Fibroblast of peridontal ligament (primary cell): ENCODE data around the gene TTC33.

ENCODE experiments used
- DNase-seq: peaks from one replicate; pipeline ENCODE4 v3.0.0-alpha.2; 2010; ENCODE audit errors: extremely low read depth

TTC33 gene

GRCh38 chr5:40679913-40680681, 75.7 kb downstream of the TTC33 start, which contains the start of gene PTGER4:
Gene PTGER4, plus strand, starts transcription at chr5:40679915. Its CDS starts 1,079 bp downstream, at chr5:40680994.
- DNase-seq, result peak; percentile 28

- peak; percentile 82 for DNase-seq
Measured at GRCh38 chr5:40679148-40679912, 76.4 kb downstream of the TTC33 start.

GRCh38 chr5:40678460-40679147, 77.2 kb downstream of the TTC33 start:
- peak; percentile 30 for DNase-seq

GRCh38 chr5:40678026-40678425, 77.7 kb downstream of the TTC33 start:
- no peak for DNase-seq

- DNase-seq, result peak; percentile 65
Measured at GRCh38 chr5:40677456-40677855, 78.3 kb downstream of the TTC33 start.

GRCh38 chr5:40676613-40677343, 79.0 kb downstream of the TTC33 start:
- peak; percentile 84 for DNase-seq

GRCh38 chr5:40675396-40676133, 80.2 kb downstream of the TTC33 start:
- no peak for DNase-seq

- no peak for DNase-seq
Measured at GRCh38 chr5:40674661-40675235, 81.0 kb downstream of the TTC33 start.

DNA sequence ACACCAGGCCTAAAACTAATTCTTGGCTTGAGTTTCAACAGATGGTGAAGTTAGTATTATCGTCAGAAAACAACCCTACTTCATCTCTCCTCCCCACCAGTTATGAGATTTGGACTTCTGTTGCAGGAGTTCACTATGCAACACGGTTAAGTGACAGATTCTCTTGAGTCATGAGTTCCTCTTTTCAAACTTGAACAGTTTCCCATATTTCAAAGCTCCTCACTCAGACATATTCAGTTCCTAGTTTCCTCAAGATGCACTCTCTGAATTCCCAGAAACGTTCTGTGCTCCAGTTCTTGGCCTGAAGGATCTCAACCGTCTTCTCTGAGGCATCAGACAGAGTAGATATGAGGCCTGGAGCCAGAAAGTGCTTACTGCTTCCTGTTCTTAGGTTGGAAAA, 83.3 kb downstream of the TTC33 start:
- no peak for DNase-seq

DNA sequence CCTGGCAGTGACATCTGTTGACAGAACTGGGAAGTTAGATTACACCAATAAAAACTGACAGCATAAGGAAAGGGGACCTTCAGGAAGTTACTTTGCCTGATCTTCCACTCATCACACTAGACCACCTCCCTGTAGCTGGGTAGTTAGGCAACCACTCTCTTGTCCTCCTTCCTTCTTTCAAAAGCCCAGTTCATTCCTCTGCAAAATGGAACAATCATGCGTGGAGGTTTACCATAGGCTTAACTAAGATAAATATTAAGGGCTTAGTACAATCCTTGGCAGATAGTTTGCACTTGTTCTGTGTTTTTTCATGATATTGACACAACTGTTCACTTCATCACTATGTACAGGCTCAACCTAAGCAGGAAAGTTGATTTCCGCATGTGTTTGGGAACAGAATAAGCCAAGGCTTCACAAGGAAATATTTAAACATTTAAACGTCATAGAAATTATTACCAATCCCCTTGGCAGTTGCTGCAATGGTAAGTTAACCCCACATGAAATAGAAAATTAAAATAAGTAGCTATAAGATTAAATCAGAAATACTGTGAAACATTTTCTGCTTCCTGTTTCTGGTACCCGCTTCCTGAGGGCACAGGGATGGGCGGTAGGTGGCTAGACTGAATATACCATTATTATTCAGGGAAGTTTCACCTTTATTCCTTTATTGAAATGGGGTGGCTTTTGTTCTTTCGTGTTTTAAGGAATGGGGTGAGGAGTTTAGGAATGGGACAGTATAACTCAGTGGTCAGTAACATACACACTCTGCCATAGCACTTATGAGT, 86.0 kb downstream of the TTC33 start:
- DNase-seq, result no peak

DNA sequence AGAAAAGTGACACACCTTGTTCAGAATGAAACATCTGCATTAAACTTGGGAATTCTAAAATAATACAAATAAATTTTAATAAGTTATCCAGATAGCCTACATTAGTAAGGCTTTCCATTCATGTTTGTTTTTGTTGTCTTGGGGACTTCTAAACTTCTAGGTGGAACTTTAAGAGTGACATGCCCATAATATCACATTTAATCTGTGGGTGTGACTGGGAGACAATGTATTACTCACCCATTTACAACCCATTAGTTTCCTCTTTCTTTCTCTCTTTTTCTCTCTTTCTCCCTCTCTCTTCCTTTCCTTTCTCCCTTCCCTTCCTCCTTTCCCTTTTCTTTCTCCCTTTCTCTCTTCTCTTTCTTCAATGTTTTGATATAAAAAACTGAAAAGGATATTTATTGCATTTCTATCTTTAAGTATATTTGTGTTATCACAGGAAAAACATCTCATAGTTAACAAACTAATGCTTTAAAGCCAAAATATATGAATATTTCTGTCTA, 88.5 kb downstream of the TTC33 start:
- no peak for DNase-seq

- DNase-seq, result no peak
Measured at GRCh38 chr5:40666657-40667056, 89.1 kb downstream of the TTC33 start.

- no peak for DNase-seq
Measured at GRCh38 chr5:40665635-40666298, 90.0 kb downstream of the TTC33 start.

- DNase-seq, result no peak
Measured at GRCh38 chr5:40660751-40661150, 95.0 kb downstream of the TTC33 start.

- DNase-seq, result no peak
Measured at GRCh38 chr5:40656766-40657165, 99.0 kb downstream of the TTC33 start.

GRCh38 chr5:40656091-40656490, 99.7 kb downstream of the TTC33 start:
- peak; percentile 63 for DNase-seq

- no peak for DNase-seq
Measured at GRCh38 chr5:40655138-40655537, 100.6 kb downstream of the TTC33 start.

DNA sequence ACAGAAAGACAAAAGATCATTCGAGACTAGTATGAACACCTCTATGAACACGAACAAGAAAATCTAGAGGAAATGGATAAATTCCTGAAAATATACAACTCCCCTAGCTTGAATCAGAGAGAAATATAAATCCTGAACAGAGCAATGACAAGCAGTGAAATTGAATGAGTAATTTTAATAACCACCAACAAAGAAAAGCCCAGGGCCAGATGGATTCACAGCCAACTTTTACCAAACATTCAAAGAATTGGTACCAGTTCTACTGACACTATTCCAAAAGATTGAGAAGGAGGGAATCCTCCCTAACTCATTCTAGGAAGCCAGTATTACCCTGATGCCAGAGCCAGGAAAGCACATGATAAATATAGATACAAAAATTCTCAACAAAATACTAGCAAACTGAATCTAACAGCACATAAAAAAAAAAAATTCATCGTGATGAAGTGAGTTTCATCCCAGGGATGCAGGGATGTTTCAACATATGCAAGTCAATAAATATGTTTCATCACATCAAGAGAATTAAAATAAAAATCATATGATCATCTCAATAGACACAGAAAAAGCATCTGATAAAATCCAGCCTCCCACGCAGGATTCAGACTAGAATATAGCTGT, 101.3 kb downstream of the TTC33 start:
- no peak for DNase-seq
